ENCODE results near the gene LGMN.
"Not testable (repeated sequence)": the region's sequence is repeated elsewhere in the genome, so short reads cannot be mapped to it uniquely, and the experiment has no call there.

Gene LGMN

GRCh38 chr14:92694807-92695206 lies 53.6 kb downstream of the LGMN start:
- no peak for DNase-seq (ENCODE audit: low read depth)

- DNase-seq (ENCODE audit: low read depth), result no peak
These were observed 54.2 kb downstream of the LGMN start for GRCh38 chr14:92693998-92694795.

- no peak for DNase-seq (ENCODE audit: low read depth)
These were observed 55.6 kb downstream of the LGMN start for GRCh38 chr14:92692822-92693226.

- no peak for DNase-seq (ENCODE audit: low read depth)
These were observed 58.0 kb downstream of the LGMN start for GRCh38 chr14:92690171-92691011.

GRCh38 chr14:92688434-92689375 lies 59.7 kb downstream of the LGMN start:
- no peak for DNase-seq (ENCODE audit: low read depth)

- no peak for DNase-seq (ENCODE audit: low read depth)
These were observed 60.6 kb downstream of the LGMN start for GRCh38 chr14:92687681-92688433.

GRCh38 chr14:92686900-92687427 lies 61.5 kb downstream of the LGMN start:
- DNase-seq (ENCODE audit: low read depth), result peak; percentile 21

- no peak for DNase-seq (ENCODE audit: low read depth)
These were observed 62.0 kb downstream of the LGMN start for GRCh38 chr14:92686411-92686899.

GRCh38 chr14:92685784-92686355 lies 62.6 kb downstream of the LGMN start:
- DNase-seq (ENCODE audit: low read depth), result no peak

GRCh38 chr14:92684801-92685560 lies 63.4 kb downstream of the LGMN start:
- DNase-seq (ENCODE audit: low read depth), result no peak

GRCh38 chr14:92683041-92683440 lies 65.4 kb downstream of the LGMN start:
- DNase-seq (ENCODE audit: low read depth), result no peak

- peak; percentile 50 for DNase-seq (ENCODE audit: low read depth)
These were observed 67.4 kb downstream of the LGMN start for GRCh38 chr14:92680781-92681650.

- DNase-seq (ENCODE audit: low read depth), result not testable (repeated sequence)
These were observed 68.1 kb downstream of the LGMN start for GRCh38 chr14:92680330-92680729.

- DNase-seq (ENCODE audit: low read depth), result no peak
These were observed 69.2 kb downstream of the LGMN start for GRCh38 chr14:92679246-92679645.

GRCh38 chr14:92678766-92679165 lies 69.7 kb downstream of the LGMN start:
- no peak for DNase-seq (ENCODE audit: low read depth)

GRCh38 chr14:92677955-92678354 lies 70.5 kb downstream of the LGMN start:
- no peak for DNase-seq (ENCODE audit: low read depth)

GRCh38 chr14:92677087-92677668 lies 71.2 kb downstream of the LGMN start:
- no peak for DNase-seq (ENCODE audit: low read depth)

GRCh38 chr14:92676403-92677086 lies 71.9 kb downstream of the LGMN start:
- no peak for DNase-seq (ENCODE audit: low read depth)
